Amniotic epithelial cell (primary cell): ENCODE results near the gene OR2V2.
A peak's percentile ranks its signal among the peaks of the same experiment; 100 is the strongest.

Source experiments
- DNase-seq: peaks from one replicate; pipeline ENCODE4 v3.0.0-alpha.2; 2010; ENCODE audit warnings: low read depth

The OR2V2 gene

GRCh38 chr5:181207214-181207959 lies 60.0 kb downstream of the OR2V2 start:
- peak; percentile 89 for DNase-seq

GRCh38 chr5:181207960-181208253 lies 60.5 kb downstream of the OR2V2 start:
- DNase-seq: no peak
